Activated gamma-delta T cell treated with anti-CD3 and anti-CD28 coated beads, Interleukin-2, amount 50 U/mL, for 16 hours (primary cell): ENCODE measurements around the gene C5orf34.
"Not testable (repeated sequence)": the region's sequence is repeated elsewhere in the genome, so short reads cannot be mapped to it uniquely, and the experiment has no call there.

Experiments
- DNase-seq: peaks from one replicate; pipeline ENCODE4 v3.0.0-alpha.2; 2020; ENCODE audit warnings: low read depth

Gene C5orf34

DNA sequence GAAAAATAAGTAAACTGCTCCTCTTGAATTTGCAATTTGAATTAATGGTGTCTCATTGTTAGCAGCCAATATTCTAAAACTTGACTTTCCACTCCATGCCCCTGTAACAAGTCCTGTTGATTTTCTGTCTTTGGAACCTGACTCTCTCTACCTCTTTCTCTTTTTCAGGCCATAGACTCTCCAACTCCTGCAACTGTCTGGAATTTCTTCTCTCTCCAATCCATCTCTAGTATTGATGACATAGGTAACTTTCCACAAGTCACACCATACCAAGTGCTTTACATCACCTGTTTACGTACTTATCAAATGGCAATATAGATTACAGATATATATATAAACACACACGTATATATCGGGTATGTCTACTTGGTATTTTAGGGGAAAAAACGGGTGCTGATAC, 923 bp downstream of the C5orf34 start:
- DNase-seq = no peak

DNA sequence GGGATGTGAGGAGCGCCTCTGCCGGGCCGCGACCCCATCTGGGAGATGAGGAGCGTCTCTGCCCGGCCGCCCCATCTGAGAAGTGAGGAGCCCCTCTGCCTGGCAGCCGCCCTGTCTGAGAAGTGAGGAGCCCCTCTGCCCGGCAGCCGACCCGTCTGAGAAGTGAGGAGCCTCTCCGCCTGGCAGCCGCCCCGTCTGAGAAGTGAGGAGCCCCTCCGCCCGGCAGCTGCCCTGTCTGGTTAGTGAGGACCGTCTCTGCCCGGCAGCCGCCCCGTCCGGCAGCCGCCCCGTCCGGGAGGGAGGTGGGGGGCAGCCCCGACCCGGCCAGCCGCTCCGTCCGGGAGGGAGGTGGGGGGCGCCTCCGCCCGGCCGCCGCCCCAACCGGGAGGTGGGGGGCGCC, 3.9 kb downstream of the C5orf34 start:
- DNase-seq = not testable (repeated sequence)

GRCh38 chr5:43498581-43498980, 16.4 kb downstream of the C5orf34 start:
- no peak for DNase-seq

GRCh38 chr5:43497311-43498104, 17.4 kb downstream of the C5orf34 start:
- DNase-seq = no peak

DNA sequence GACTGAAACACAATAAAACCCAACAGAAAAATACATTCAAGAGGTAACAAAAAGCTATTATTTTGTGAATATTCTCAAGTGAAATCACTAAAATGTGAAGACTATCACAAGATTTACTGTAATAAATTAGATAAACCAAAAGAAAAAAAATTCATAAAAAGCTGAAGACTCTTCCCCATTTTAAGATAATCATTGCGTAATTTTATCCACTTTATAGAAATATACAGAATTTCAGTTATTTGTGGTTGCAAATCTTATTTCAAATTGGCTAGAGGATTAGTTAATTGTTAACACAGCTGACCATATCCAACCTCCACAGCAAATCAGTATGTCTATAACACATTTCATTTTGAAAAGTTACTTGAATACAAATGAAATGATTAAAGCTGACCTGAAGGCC, 23.6 kb downstream of the C5orf34 start:
- no peak for DNase-seq

GRCh38 chr5:43486353-43486752, 28.6 kb downstream of the C5orf34 start:
- no peak for DNase-seq

- DNase-seq = no peak
These were observed 29.5 kb downstream of the C5orf34 start for GRCh38 chr5:43485406-43485805.

GRCh38 chr5:43484106-43484849, 30.7 kb downstream of the C5orf34 start:
- DNase-seq = peak; percentile 80

GRCh38 chr5:43483298-43484105, 31.4 kb downstream of the C5orf34 start, which contains the start of gene TMEM267:
TMEM267 (minus strand) TSS chr5:43483865; CDS start chr5:43453969, 29,896 bp downstream.
- DNase-seq = peak; percentile 77

- no peak for DNase-seq
These were observed 32.3 kb downstream of the C5orf34 start for GRCh38 chr5:43482490-43483297.

DNA sequence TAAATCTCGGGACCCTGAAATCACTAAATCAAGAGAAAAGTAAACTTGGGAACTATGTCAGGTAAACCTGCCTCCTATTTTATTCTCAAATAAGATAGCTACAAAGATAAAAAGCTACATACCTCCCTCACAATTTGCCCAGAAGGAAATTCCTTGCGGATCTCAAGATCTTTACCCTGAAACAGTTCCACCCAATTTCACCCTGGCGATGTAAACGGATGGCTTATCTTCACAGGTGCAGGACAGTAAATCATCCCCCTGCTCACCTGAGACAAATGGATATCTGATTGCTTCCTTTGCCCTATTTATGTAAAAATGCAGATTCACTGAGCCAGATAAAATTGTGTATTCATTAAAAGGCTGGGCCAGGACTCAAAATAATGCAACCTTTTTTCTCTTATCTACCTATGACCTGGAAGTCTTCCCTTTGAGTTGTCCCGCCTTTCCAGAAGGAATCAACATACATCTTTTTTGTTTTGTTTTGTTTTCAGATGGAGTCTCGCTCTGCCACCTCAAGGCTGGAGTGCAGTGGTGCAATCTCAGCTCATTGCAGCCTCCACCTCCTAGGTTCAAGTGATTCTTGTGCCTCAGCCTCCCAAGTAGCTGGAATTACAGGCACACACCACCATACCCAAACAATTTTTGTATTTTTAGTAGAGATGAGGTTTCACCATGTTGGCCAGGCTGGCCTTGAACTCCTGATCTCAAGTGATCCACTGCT, 45.1 kb downstream of the C5orf34 start:
- no peak for DNase-seq

DNA sequence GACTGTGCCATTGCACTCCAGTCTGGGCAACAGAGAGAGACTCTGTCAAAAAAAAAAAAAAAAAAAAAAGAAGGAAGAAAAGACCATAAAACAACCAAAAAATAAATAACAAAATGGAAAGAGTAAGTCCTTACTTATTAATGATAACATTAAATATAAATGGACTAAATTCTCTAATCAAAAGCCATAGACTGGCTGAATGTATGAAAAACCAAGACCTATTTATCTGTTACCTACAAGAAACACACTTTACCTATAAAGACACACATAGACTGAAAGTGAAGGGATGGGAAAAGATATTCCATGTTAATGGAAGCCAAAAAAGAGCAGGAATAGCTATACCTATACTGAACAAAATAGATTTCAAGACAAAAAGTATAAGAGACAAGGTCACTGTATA, 47.8 kb downstream of the C5orf34 start:
- DNase-seq = no peak

GRCh38 chr5:43465455-43465854, 49.5 kb downstream of the C5orf34 start:
- DNase-seq = not testable (repeated sequence)

- no peak for DNase-seq
These were observed 53.9 kb downstream of the C5orf34 start for GRCh38 chr5:43461066-43461465.

DNA sequence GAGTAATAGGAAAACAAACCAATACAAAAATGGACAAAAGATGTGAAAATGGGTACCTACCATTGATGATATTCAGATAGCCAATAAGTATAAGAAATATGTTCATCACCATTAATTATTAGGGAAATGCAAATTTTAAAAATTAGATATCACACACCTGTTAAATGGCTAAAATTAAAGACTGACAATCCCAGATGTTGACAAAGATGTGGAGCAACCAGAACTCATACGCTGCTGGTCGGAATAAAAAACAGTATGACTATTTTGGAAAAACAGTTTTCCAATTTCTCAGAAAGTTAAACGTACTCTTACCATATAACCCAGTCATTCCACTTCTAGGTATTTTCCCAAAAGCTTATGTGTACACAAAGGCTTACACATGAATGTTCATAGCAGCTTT, 58.4 kb downstream of the C5orf34 start:
- DNase-seq = no peak

GRCh38 chr5:43441575-43441974, 73.4 kb downstream of the C5orf34 start:
- not testable (repeated sequence) for DNase-seq

GRCh38 chr5:43437062-43437660, 77.8 kb downstream of the C5orf34 start:
- DNase-seq = no peak
